GM10248 (cell line): ENCODE data around the gene LRCOL1.

Experiments
- CTCF ChIA-PET: fragments of 300-600 bp; sonication (Branson Sonifier 250); formaldehyde crosslinking; extraction: SDS; loops from one replicate; lab custom pipeline; 2021; ENCODE audit warnings: antibody characterized with exemption; lab: Yijun Ruan, JAX
- POLR2A ChIA-PET: fragments of 350-650 bp; sonication (Branson Sonifier 250); formaldehyde crosslinking; extraction: SDS; loops from one replicate; lab custom pipeline; 2020; ENCODE audit warnings: antibody characterized with exemption; lab: Yijun Ruan, JAX
- DNase-seq: peaks from one replicate; pipeline ENCODE4 v3.0.0; 2012; ENCODE audit errors: extremely low spot score
- CTCF ChIP-seq: IDR thresholded peaks from 2 replicates; pipeline ENCODE4 v1.5.1; 2012; ENCODE audit warnings: mild to moderate bottlenecking, low read depth; ENCODE audit errors: extremely low read depth, missing control alignments, control extremely low read depth

LRCOL1 gene

GRCh38 chr12:132572106-132572505 is 38.3 kb downstream of the LRCOL1 start:
- POLR2A ChIA-PET = no interaction called here
- CTCF ChIA-PET = no interaction called here
- TF ChIP-seq CTCF = no peak
- no peak for DNase-seq

GRCh38 chr12:132571598-132571997 is 38.8 kb downstream of the LRCOL1 start:
- ChIA-PET CTCF (no interaction called here), POLR2A (no interaction called here)
- no peak for DNase-seq
- TF ChIP-seq CTCF = no peak

- DNase-seq = no peak
- ChIA-PET POLR2A (no interaction called here), CTCF (no interaction called here)
- TF ChIP-seq CTCF = no peak
Observed at GRCh38 chr12:132571051-132571450, 39.3 kb downstream of the LRCOL1 start.

DNA sequence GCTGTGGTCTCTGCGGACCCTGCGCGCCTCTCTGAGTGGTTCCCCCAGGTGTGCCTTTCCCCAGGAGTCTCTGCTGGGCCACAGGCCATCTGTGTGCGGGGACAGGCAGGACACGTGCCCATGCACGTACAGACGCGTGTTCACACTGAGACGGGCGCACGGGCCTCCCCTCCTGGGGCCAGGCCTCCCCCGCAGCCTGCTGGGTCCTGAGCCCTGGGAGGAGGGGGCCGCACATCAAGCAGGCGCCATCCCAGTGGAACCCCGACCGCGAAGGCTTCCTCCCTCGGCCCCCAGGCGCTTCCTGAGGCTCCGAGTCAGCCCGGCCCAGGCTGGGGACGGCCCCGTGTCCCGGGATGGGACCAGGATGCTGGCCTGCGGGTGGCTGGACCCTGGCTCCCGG is 39.7 kb downstream of the LRCOL1 start:
- DNase-seq = no peak
- ChIA-PET CTCF (no interaction called here), POLR2A (no interaction called here)
- no peak for TF ChIP-seq CTCF

DNA sequence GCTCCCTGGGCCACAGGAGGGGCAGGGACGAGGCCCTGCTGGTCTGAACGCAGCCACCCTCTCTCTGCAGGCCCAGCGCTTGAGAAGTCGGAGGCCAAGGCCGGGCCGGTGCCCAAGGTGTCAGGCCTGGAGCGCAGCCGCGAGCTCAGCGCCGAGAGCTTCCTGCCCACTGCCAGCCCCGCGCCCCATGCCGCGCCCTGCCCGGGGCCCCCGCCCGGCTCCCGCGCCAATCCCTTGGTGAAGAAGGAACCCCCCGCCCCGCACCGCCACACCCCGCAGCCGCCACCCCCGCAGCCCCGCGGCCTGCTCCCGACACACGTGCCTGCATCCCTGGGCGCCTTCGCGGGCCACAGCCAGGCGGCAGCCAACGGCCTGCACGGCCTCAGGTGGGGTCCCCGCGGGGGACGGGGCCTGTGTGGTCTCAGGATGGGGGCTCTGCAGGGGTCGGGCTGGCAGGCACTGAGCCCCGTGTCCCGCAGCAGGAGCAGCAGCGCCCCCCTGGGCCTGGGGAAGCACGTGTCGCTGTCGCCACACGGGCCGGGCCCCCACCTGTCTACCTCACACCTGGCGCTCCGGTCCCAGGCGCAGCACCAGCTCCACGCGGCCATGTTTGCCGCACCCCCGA is 40.4 kb downstream of the LRCOL1 start:
- POLR2A ChIA-PET = no interaction called here
- no peak for TF ChIP-seq CTCF
- CTCF ChIA-PET = no interaction called here
- DNase-seq = no peak

- ChIA-PET CTCF (interaction anchor here (1.6 kb wide), 1 partner anchor 21 kb away, joined by 3 read pairs; no protein-coding TSS in a partner anchor), POLR2A (interaction anchor here (0.6 kb wide), 1 partner anchor 53 kb away, joined by 5 read pairs; no protein-coding TSS in a partner anchor)
- no peak for DNase-seq
- TF ChIP-seq CTCF = no peak
Observed at GRCh38 chr12:132568826-132569480, 41.4 kb downstream of the LRCOL1 start.
